Measurements from ENCODE around the gene IMMP2L. TPM values are rescaled to one million over a fixed set of nuclear protein-coding genes. Genes with fewer than 3 reads are reported as not detected.
"Not testable (repeated sequence)": the region's sequence is repeated elsewhere in the genome, so short reads cannot be mapped to it uniquely, and the experiment has no call there.

IMMP2L gene
- total RNA-seq, 4 donors from 2014 or later: 12.4 to 31.7 (median 22.8) TPM

GRCh38 chr7:111475419-111475748 lies 86.9 kb downstream of the IMMP2L start:
- DNase-seq (ENCODE audit: low spot score) (no peak), ATAC-seq (ENCODE audit: low FRiP score) (no peak)
- no peak for TF ChIP-seq CTCF (IDR thresholded peaks at IDR 0.05)

GRCh38 chr7:111474723-111475418 lies 87.4 kb downstream of the IMMP2L start:
- no peak for TF ChIP-seq CTCF (IDR thresholded peaks at IDR 0.05)
- no peak for ATAC-seq (ENCODE audit: low FRiP score)

GRCh38 chr7:111473449-111474198 lies 88.7 kb downstream of the IMMP2L start:
- DNase-seq (ENCODE audit: low spot score): no peak
- no peak for TF ChIP-seq CTCF (IDR thresholded peaks at IDR 0.05)
- no peak for ATAC-seq (ENCODE audit: low FRiP score)

More at GRCh38 chr7:111474723-111475418, 87.4 kb downstream of the IMMP2L start:
- DNase-seq (ENCODE audit: low spot score): no peak

- no peak for DNase-seq (ENCODE audit: low spot score)
- TF ChIP-seq CTCF (IDR thresholded peaks at IDR 0.05): no peak
- no peak for ATAC-seq (ENCODE audit: low FRiP score)
Observed at GRCh38 chr7:111470998-111471397, 91.3 kb downstream of the IMMP2L start.

GRCh38 chr7:111469894-111470293 lies 92.4 kb downstream of the IMMP2L start:
- not testable (repeated sequence) for ATAC-seq (ENCODE audit: low FRiP score); DNase-seq (ENCODE audit: low spot score)

- DNase-seq (ENCODE audit: low spot score); ATAC-seq (ENCODE audit: low FRiP score): not testable (repeated sequence)
Observed at GRCh38 chr7:111465774-111466173, 96.5 kb downstream of the IMMP2L start.

- no peak for ATAC-seq (ENCODE audit: low FRiP score)
- DNase-seq (ENCODE audit: low spot score): no peak
- no peak for TF ChIP-seq CTCF (IDR thresholded peaks at IDR 0.05)
Observed at GRCh38 chr7:111460695-111461094, 101.6 kb downstream of the IMMP2L start.

- no peak for TF ChIP-seq CTCF (IDR thresholded peaks at IDR 0.05)
- no peak for DNase-seq (ENCODE audit: low spot score)
- no peak for ATAC-seq (ENCODE audit: low FRiP score)
Observed at GRCh38 chr7:111459757-111460280, 102.5 kb downstream of the IMMP2L start.
